ENCODE measurements around the gene ZNF311. TPM values are rescaled to one million over a fixed set of nuclear protein-coding genes. Genes with fewer than 3 reads are reported as not detected.
A peak's percentile ranks its signal among the peaks of the same experiment; 100 is the strongest.
"Not testable (repeated sequence)": the region's sequence is repeated elsewhere in the genome, so short reads cannot be mapped to it uniquely, and the experiment has no call there.

The ZNF311 gene
- total RNA-seq, 1 donor from 2014 or later = 1.5 TPM

- DNase-seq = peak; percentile 36
Observed at GRCh38 chr6:28982476-28983266, 22.4 kb downstream of the ZNF311 start.

GRCh38 chr6:28981833-28982475 lies 23.2 kb downstream of the ZNF311 start:
- peak; percentile 94 for DNase-seq

GRCh38 chr6:28981431-28981832 lies 23.7 kb downstream of the ZNF311 start:
- DNase-seq = peak; percentile 90

GRCh38 chr6:28980852-28981430 lies 24.2 kb downstream of the ZNF311 start:
- peak; percentile 90 for DNase-seq

- DNase-seq = no peak
Observed at GRCh38 chr6:28980137-28980851, 24.8 kb downstream of the ZNF311 start.

GRCh38 chr6:28979679-28980078 lies 25.4 kb downstream of the ZNF311 start:
- no peak for DNase-seq

- no peak for DNase-seq
Observed at GRCh38 chr6:28978959-28979561, 26.1 kb downstream of the ZNF311 start.

GRCh38 chr6:28978133-28978491 lies 27.0 kb downstream of the ZNF311 start:
- DNase-seq = no peak

GRCh38 chr6:28977341-28978132 lies 27.6 kb downstream of the ZNF311 start:
- no peak for DNase-seq

- DNase-seq = no peak
Observed at GRCh38 chr6:28976677-28977076, 28.4 kb downstream of the ZNF311 start.

- DNase-seq = no peak
Observed at GRCh38 chr6:28974505-28974904, 30.6 kb downstream of the ZNF311 start.

GRCh38 chr6:28970056-28970455 lies 35.1 kb downstream of the ZNF311 start:
- not testable (repeated sequence) for DNase-seq

GRCh38 chr6:28969129-28969528 lies 36.0 kb downstream of the ZNF311 start:
- DNase-seq = no peak

- no peak for DNase-seq
Observed at GRCh38 chr6:28968476-28968875, 36.6 kb downstream of the ZNF311 start.

- DNase-seq = no peak
Observed at GRCh38 chr6:28965706-28966105, 39.4 kb downstream of the ZNF311 start.

- DNase-seq = no peak
Observed at GRCh38 chr6:28960846-28961500, 44.1 kb downstream of the ZNF311 start.

- DNase-seq = not testable (repeated sequence)
Observed at GRCh38 chr6:28958561-28959243, 46.4 kb downstream of the ZNF311 start.

GRCh38 chr6:28957795-28958314 lies 47.3 kb downstream of the ZNF311 start:
- not testable (repeated sequence) for DNase-seq

GRCh38 chr6:28956331-28956730 lies 48.8 kb downstream of the ZNF311 start:
- no peak for DNase-seq
